Measurements from ENCODE around the gene PODXL.

DNA sequence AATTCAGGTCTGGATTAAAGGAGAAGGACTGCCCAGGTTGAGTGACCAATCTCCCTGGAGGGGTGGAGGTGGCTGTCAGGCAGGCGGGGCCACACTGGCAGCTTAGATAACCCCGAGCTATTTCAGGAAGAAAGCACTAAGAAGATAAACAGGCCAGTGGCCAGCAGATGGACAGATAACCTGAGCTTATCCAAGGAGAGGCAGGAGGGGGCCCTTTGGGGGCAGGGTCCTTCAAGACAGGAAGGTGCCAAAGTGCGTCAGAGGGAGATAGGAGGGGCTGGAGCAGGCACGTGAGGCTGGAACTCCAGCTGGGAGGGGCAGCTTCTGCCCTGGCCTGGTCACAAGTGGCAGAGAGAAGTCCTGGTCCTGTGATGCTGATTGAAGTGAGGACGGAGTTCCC lies 29.8 kb upstream of the PODXL start:
- TF ChIP-seq CTCF (conservative IDR thresholded peaks at IDR 0.05 in 1 of 2, IDR thresholded peaks at IDR 0.05 in 1 of 2; ENCODE audit: extremely low read depth in 1 of 2, insufficient read depth in 1 of 2, low read depth in 1 of 2, low read length in 2 of 2) (no peak), EZH2 (IDR thresholded peaks at IDR 0.05; ENCODE audit: borderline replicate concordance, low read length) (no peak)

Data from mammary epithelial cell (primary cell).